Stimulated activated CD8-positive, alpha-beta memory T cell treated with anti-CD3 and anti-CD28 coated beads, Interleukin-7, amount 100 ng/mL, for 48 hours (primary cell): Measurements from ENCODE around the gene RANBP9.
A peak's percentile ranks its signal among the peaks of the same experiment; 100 is the strongest.

Experiments
- DNase-seq, 2 donors: peaks; one replicate each; pipeline ENCODE4 v3.0.0-alpha.2; 2020; ENCODE audit warnings: low read depth in 1 of 2; ENCODE audit errors: extremely low read depth in 1 of 2

The RANBP9 gene

GRCh38 chr6:13711733-13712598 is at the start of gene RANBP9:
TSS of gene RANBP9 (minus strand) at chr6:13711835. CDS start at chr6:13711505, 330 bp downstream.
- peak; percentile 72 to 85 for DNase-seq

- no peak for DNase-seq
Observed at GRCh38 chr6:13760307-13761304, 49.0 kb upstream of the RANBP9 start.

GRCh38 chr6:13759025-13759424 is 47.4 kb upstream of the RANBP9 start:
- no peak for DNase-seq

GRCh38 chr6:13754644-13755043 is 43.0 kb upstream of the RANBP9 start:
- DNase-seq, result no peak

GRCh38 chr6:13743736-13744127 is 32.1 kb upstream of the RANBP9 start:
- DNase-seq, result no peak

GRCh38 chr6:13742961-13743735 is 31.5 kb upstream of the RANBP9 start:
- DNase-seq, result no peak

- no peak for DNase-seq
Observed at GRCh38 chr6:13741365-13741764, 29.7 kb upstream of the RANBP9 start.

- no peak for DNase-seq
Observed at GRCh38 chr6:13735031-13735430, 23.4 kb upstream of the RANBP9 start.

GRCh38 chr6:13733178-13733887 is 21.7 kb upstream of the RANBP9 start:
- DNase-seq, result no peak

GRCh38 chr6:13730704-13731103 is 19.1 kb upstream of the RANBP9 start:
- DNase-seq, result no peak

- no peak for DNase-seq
Observed at GRCh38 chr6:13729891-13730290, 18.3 kb upstream of the RANBP9 start.

- no peak for DNase-seq
Observed at GRCh38 chr6:13725570-13725969, 13.9 kb upstream of the RANBP9 start.

GRCh38 chr6:13725052-13725451 is 13.4 kb upstream of the RANBP9 start:
- DNase-seq, result no peak

- no peak for DNase-seq
Observed at GRCh38 chr6:13724182-13724581, 12.5 kb upstream of the RANBP9 start.

- no peak for DNase-seq
Observed at GRCh38 chr6:13722880-13723279, 11.2 kb upstream of the RANBP9 start.

- DNase-seq, result no peak
Observed at GRCh38 chr6:13718123-13718458, 6.5 kb upstream of the RANBP9 start.

GRCh38 chr6:13716955-13717295 is 5.3 kb upstream of the RANBP9 start:
- DNase-seq, result no peak

- DNase-seq, result no peak
Observed at GRCh38 chr6:13716225-13716954, 4.8 kb upstream of the RANBP9 start.

GRCh38 chr6:13715444-13715883 is 3.8 kb upstream of the RANBP9 start:
- peak; percentile 19 to 45 for DNase-seq

GRCh38 chr6:13712599-13712898 is 914 bp upstream of the RANBP9 start:
- DNase-seq, result no peak
